CD4-positive, alpha-beta T cell (primary cell): Measurements from ENCODE around the gene TCIRG1. TPM values are rescaled to one million over a fixed set of nuclear protein-coding genes. Genes with fewer than 3 reads are reported as not detected.
"Not testable (repeated sequence)": the region's sequence is repeated elsewhere in the genome, so short reads cannot be mapped to it uniquely, and the experiment has no call there.

ENCODE experiments used
- ATAC-seq: fragments of 200-7000 bp; cut with Tn5 transposase; one replicate; pipeline ENCODE4 v1.10.0; 2022; ENCODE audit warnings: mild to moderate bottlenecking; ENCODE audit not compliant: poor library complexity
- CTCF ChIA-PET: fragments of 350-600 bp; sonication (Branson Sonifier 250); formaldehyde crosslinking; loops from one replicate; lab custom pipeline; 2021; ENCODE audit warnings: antibody characterized with exemption, inconsistent platforms; lab: Charles Lee
- POLR2A ChIA-PET: fragments of 350-600 bp; sonication (Branson Sonifier 250); formaldehyde crosslinking; loops from one replicate; lab custom pipeline; 2021; ENCODE audit warnings: antibody characterized with exemption, inconsistent platforms; lab: Charles Lee
- DNase-seq, 14 experiments: peaks; one replicate each; pipeline ENCODE4 v3.0.0-alpha.2; 2013 to 2020; ENCODE audit warnings: mixed read lengths in 2 of 14
- H3K27ac ChIP-seq, 2 donors: one replicate each; pipeline versions ENCODE4 v1.5.1 to v1.7.0; 2013; ENCODE audit warnings: low read length in 2 of 2, low read depth in 1 of 2, mild to moderate bottlenecking in 1 of 2
- H3K27me3 ChIP-seq, 2 experiments: 1 replicate in 1 of 2; 2 replicates in 1 of 2; pipeline versions ENCODE4 v1.6.1 to v1.7.0; 2013; ENCODE audit warnings: low read length in 2 of 2, control low read depth in 1 of 2, mild to moderate bottlenecking in 1 of 2, moderate library complexity in 1 of 2; ENCODE audit not compliant: insufficient read depth in 2 of 2, control insufficient read depth in 1 of 2
- H3K36me3 ChIP-seq: one replicate; pipeline ENCODE4 v1.6.1; 2013; ENCODE audit warnings: low read length, control low read depth; ENCODE audit not compliant: insufficient read depth
- H3K4me1 ChIP-seq: one replicate; pipeline ENCODE4 v1.6.1; 2013; ENCODE audit warnings: low read length, control low read depth; ENCODE audit not compliant: insufficient read depth
- H3K4me3 ChIP-seq: one replicate; pipeline ENCODE4 v1.5.1; 2013; ENCODE audit warnings: mild to moderate bottlenecking, low read length, moderate library complexity
- H3K9me3 ChIP-seq, 2 experiments: 1 replicate in 1 of 2; 2 replicates in 1 of 2; pipeline versions ENCODE4 v1.6.1 to v1.7.0; 2013; ENCODE audit warnings: low read length in 2 of 2, mild to moderate bottlenecking in 2 of 2, control low read depth in 1 of 2, moderate library complexity in 1 of 2; ENCODE audit not compliant: control insufficient read depth in 1 of 2, insufficient read depth in 1 of 2
- H3K27ac Mint-ChIP-seq: one replicate; pipeline ENCODE4 v1.8.0; 2020; ENCODE audit warnings: mixed read lengths
- H3K27me3 Mint-ChIP-seq: one replicate; pipeline ENCODE4 v1.8.0; 2021; ENCODE audit warnings: mixed read lengths
- H3K36me3 Mint-ChIP-seq: one replicate; pipeline ENCODE4 v1.8.0; 2021; ENCODE audit warnings: low read depth, mixed read lengths
- H3K4me1 Mint-ChIP-seq: one replicate; pipeline ENCODE4 v1.8.0; 2021; ENCODE audit warnings: low read depth, mixed read lengths
- H3K4me3 Mint-ChIP-seq: one replicate; pipeline ENCODE4 v1.8.0; 2020; ENCODE audit warnings: mild to moderate bottlenecking, mixed read lengths
- H3K9me3 Mint-ChIP-seq: one replicate; pipeline ENCODE4 v1.8.0; 2020; ENCODE audit warnings: mixed read lengths
- intact Hi-C, 2 experiments: fragments of 100-400 bp; cut with DNase I in 1 of 2; cut with micrococcal nuclease in 1 of 2; formaldehyde crosslinking; loops; one replicate each; pipeline versions ENCODE4 v1.15.1 to v1.9.0; 2023 to 2025; cut with DNase I, micrococcal nuclease
- polyA plus RNA-seq, 2 donors: library from polyadenylated mRNA; unstranded; fragments of 120-200 nt; gene quantifications; one replicate each; pipeline ENCODE4 v1.2.1, GENCODE V29; 2013
- total RNA-seq, 174 experiments: library from RNA in 2 of 174; stranded (reverse) in 2 of 174; gene quantifications; one replicate each; pipeline ENCODE4 v1.2.3 and lab custom pipeline; 2021 to 2026
- TF ChIP-seq, protein P1 (sequence below): fragments of 200-600 bp; IDR thresholded peaks from one replicate; pipeline ENCODE4 v1.8.0; 2022; ENCODE audit warnings: antibody characterized with exemption, mild to moderate bottlenecking

Gene TCIRG1, protein sequence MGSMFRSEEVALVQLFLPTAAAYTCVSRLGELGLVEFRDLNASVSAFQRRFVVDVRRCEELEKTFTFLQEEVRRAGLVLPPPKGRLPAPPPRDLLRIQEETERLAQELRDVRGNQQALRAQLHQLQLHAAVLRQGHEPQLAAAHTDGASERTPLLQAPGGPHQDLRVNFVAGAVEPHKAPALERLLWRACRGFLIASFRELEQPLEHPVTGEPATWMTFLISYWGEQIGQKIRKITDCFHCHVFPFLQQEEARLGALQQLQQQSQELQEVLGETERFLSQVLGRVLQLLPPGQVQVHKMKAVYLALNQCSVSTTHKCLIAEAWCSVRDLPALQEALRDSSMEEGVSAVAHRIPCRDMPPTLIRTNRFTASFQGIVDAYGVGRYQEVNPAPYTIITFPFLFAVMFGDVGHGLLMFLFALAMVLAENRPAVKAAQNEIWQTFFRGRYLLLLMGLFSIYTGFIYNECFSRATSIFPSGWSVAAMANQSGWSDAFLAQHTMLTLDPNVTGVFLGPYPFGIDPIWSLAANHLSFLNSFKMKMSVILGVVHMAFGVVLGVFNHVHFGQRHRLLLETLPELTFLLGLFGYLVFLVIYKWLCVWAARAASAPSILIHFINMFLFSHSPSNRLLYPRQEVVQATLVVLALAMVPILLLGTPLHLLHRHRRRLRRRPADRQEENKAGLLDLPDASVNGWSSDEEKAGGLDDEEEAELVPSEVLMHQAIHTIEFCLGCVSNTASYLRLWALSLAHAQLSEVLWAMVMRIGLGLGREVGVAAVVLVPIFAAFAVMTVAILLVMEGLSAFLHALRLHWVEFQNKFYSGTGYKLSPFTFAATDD
- total RNA-seq (100 to 1,000 TPM; 202 to 207 TPM), total RNA-seq (lab: John Stamatoyannopoulos, UW) (31.4 to 257 (median 126) reads per million in 172 experiments)
- 127 TPM for polyA plus RNA-seq (2013, experiment 1 of 2)
- 180 TPM for polyA plus RNA-seq (2013, experiment 2 of 2)

- H3K27ac ChIP-seq: peak within 1 kb of the TSS; percentile 77 to 82
- TF ChIP-seq, protein P1, sequence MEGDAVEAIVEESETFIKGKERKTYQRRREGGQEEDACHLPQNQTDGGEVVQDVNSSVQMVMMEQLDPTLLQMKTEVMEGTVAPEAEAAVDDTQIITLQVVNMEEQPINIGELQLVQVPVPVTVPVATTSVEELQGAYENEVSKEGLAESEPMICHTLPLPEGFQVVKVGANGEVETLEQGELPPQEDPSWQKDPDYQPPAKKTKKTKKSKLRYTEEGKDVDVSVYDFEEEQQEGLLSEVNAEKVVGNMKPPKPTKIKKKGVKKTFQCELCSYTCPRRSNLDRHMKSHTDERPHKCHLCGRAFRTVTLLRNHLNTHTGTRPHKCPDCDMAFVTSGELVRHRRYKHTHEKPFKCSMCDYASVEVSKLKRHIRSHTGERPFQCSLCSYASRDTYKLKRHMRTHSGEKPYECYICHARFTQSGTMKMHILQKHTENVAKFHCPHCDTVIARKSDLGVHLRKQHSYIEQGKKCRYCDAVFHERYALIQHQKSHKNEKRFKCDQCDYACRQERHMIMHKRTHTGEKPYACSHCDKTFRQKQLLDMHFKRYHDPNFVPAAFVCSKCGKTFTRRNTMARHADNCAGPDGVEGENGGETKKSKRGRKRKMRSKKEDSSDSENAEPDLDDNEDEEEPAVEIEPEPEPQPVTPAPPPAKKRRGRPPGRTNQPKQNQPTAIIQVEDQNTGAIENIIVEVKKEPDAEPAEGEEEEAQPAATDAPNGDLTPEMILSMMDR: no peak
- DNase-seq (peak in 12 of 14 experiments; percentile 12 to 79 (median 56)), ATAC-seq (peak; percentile 55)
- H3K36me3 Mint-ChIP-seq: peaks cover 9% of the 10 kb centered on the region
- no peaks in the 10 kb centered on the region for H3K27me3 Mint-ChIP-seq
- H3K9me3 ChIP-seq: no peaks in the 10 kb centered on the region
- peak within 1 kb of the TSS; percentile 89 for H3K4me3 Mint-ChIP-seq
- ChIA-PET POLR2A (interaction anchor here (0.9 to 1.7 kb wide), 3 partner anchors 9 to 34 kb away, joined by 3 to 9 read pairs (median 3); partner anchors contain the start of gene NDUFS8), CTCF (interaction anchor here (0.9 kb wide), 1 partner anchor 171 kb away, joined by 4 read pairs; no protein-coding TSS in a partner anchor)
- no peaks in the 10 kb centered on the region for H3K27me3 ChIP-seq
- no peaks in the 10 kb centered on the region for H3K9me3 Mint-ChIP-seq
- peaks cover 36% of the 10 kb centered on the region for H3K36me3 ChIP-seq
- peak within 1 kb of the TSS; percentile 96 for H3K4me3 ChIP-seq
- peaks cover 66% of the 10 kb centered on the region for H3K4me1 ChIP-seq
- peak within 1 kb of the TSS; percentile 92 for H3K27ac Mint-ChIP-seq
- peaks cover 29% of the 10 kb centered on the region for H3K4me1 Mint-ChIP-seq
- intact Hi-C loops: loop anchor here (1.0 to 5.0 kb wide), 2 partner anchors 9 to 423 kb away; partner anchors contain the start of genes NDUFS8 (in 1 of the 2) and PPP6R3 (in 1 of the 2)
Measured at GRCh38 chr11:68038718-68039525, at the start of gene TCIRG1. Gene TCIRG1, plus strand, starts transcription at chr11:68039025. Its CDS starts 2,247 bp downstream, at chr11:68041272.

GRCh38 chr11:67990546-67991346 is 48.1 kb upstream of the TCIRG1 start:
- H3K27me3 ChIP-seq, POLR2A ChIA-PET, H3K4me1 ChIP-seq, H3K9me3 Mint-ChIP-seq, intact Hi-C loops, H3K36me3 Mint-ChIP-seq, H3K9me3 ChIP-seq, H3K4me3 ChIP-seq, H3K27ac Mint-ChIP-seq, ATAC-seq, H3K36me3 ChIP-seq, H3K4me3 Mint-ChIP-seq, CTCF ChIA-PET, H3K27ac ChIP-seq, H3K27me3 Mint-ChIP-seq, H3K4me1 Mint-ChIP-seq: not testable (repeated sequence)
- peak in 2 of 14 experiments; percentile 40 to 50 for DNase-seq

- H3K9me3 Mint-ChIP-seq, H3K4me3 ChIP-seq, H3K27me3 Mint-ChIP-seq, H3K36me3 ChIP-seq, H3K27ac ChIP-seq, POLR2A ChIA-PET, H3K27me3 ChIP-seq, H3K4me1 ChIP-seq, H3K4me3 Mint-ChIP-seq, DNase-seq, intact Hi-C loops, H3K27ac Mint-ChIP-seq, H3K36me3 Mint-ChIP-seq, H3K9me3 ChIP-seq, ATAC-seq, H3K4me1 Mint-ChIP-seq: not testable (repeated sequence)
- CTCF ChIA-PET: interaction anchor here (1.2 kb wide), 1 partner anchor 36 kb away, joined by 5 read pairs; no protein-coding TSS in a partner anchor
Measured at GRCh38 chr11:67991347-67992121, 47.3 kb upstream of the TCIRG1 start.
